Esophagus muscularis mucosa (tissue), 4 donors: ENCODE measurements around the gene KRTAP4-2. TPM values are rescaled to one million over a fixed set of nuclear protein-coding genes. Genes with fewer than 3 reads are reported as not detected.
"Not testable (repeated sequence)": the region's sequence is repeated elsewhere in the genome, so short reads cannot be mapped to it uniquely, and the experiment has no call there.

ENCODE experiments used
- DNase-seq: peaks from one replicate; pipeline ENCODE4 v3.0.0-alpha.2; 2017; ENCODE audit errors: extremely low spot score
- H3K27ac ChIP-seq, 4 donors: fragments of 200-600 bp; sonication (generic); replicated peaks in 1 of 4; 1 replicate in 3 of 4; 2 replicates in 1 of 4; pipeline ENCODE4 v1.5.1; 2016 to 2019; ENCODE audit warnings: mild to moderate bottlenecking in 1 of 4
- H3K27me3 ChIP-seq, 4 donors: fragments of 200-600 bp; sonication (generic); one replicate each; pipeline versions ENCODE4 v1.5.1 to v1.6.0; 2016 to 2019
- H3K36me3 ChIP-seq, 4 donors: fragments of 200-600 bp; sonication (generic); one replicate each; pipeline ENCODE4 v1.5.1; 2016 to 2019
- H3K4me1 ChIP-seq, 4 donors: fragments of 200-600 bp; sonication (generic); one replicate each; pipeline ENCODE4 v1.5.1; 2016 to 2019
- H3K4me3 ChIP-seq, 4 donors: fragments of 200-600 bp; sonication (generic); 1 replicate in 2 of 4; 2 replicates in 2 of 4; pipeline ENCODE4 v1.5.1; 2016 to 2019; ENCODE audit warnings: mild to moderate bottlenecking in 4 of 4, moderate library complexity in 1 of 4
- H3K9me3 ChIP-seq, 4 donors: fragments of 200-600 bp; sonication (generic); 1 replicate in 3 of 4; 2 replicates in 1 of 4; pipeline ENCODE4 v1.5.1; 2016 to 2019
- EP300 ChIP-seq: sonication (generic); formaldehyde crosslinking; IDR thresholded peaks from one replicate; pipeline ENCODE4 v1.6.1; 2017; ENCODE audit warnings: antibody characterized with exemption
- POLR2A ChIP-seq: fragments of 450-650 bp; IDR thresholded peaks from one replicate; pipeline ENCODE4 v1.6.1; 2017; ENCODE audit warnings: antibody characterized with exemption, moderate library complexity, mild to moderate bottlenecking, low read depth
- POLR2AphosphoS5 ChIP-seq, 2 donors: sonication (generic); formaldehyde crosslinking; IDR thresholded peaks; one replicate each; pipeline ENCODE4 v1.6.1; 2017; ENCODE audit warnings: antibody characterized with exemption in 2 of 2
- WGBS: methylation state at CpG from one replicate; pipeline ENCODE4 v1.1.5; 2018; 5-methylcytosine and 5-hydroxymethylcytosine counted together
- intact Hi-C: fragments of 100-400 bp; cut with DNase I; formaldehyde crosslinking; loops from one replicate; pipeline ENCODE4 v1.15.1; 2023
- total RNA-seq, 4 donors: library from RNA; depleted of rRNA; stranded (reverse); fragments of >200 nt; gene quantifications; one replicate each; pipeline versions ENCODE4 v1.1.0 to v1.2.1, GENCODE V29; 2016
- TF ChIP-seq, protein P1 (sequence below), 3 experiments: fragments of 200-600 bp in 2 of 3; fragments of 450-650 bp in 1 of 3; sonication (generic) in 2 of 3; IDR thresholded peaks; one replicate each; pipeline ENCODE4 v1.5.1; 2017 to 2019; ENCODE audit warnings: antibody characterized with exemption in 3 of 3, mild to moderate bottlenecking in 2 of 3, moderate library complexity in 1 of 3

Gene KRTAP4-2
- total RNA-seq, 4 donors from 2014 or later, result not detected

DNA sequence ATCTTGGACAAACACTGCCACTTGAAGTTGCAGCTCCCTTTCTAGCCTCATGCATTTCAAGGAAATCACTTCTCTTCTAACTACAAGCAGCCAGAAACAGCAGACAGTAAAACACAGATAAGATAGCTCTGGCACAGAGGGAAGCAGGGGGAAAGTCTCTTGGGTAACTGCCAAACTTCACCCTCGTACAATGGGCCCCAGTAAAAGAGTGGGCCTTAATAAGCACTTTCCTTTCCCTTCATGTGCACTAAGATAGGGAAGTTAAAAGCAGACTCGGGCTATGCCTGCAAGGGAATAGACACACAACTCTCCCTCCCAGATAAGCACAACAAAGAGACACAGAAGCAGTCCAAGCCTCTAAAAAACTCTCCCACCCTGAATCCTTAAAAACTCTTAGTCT is 24.2 kb downstream of the KRTAP4-2 start:
- 36% methylated on average over 2 of the region's 2 CpGs for WGBS
- no peaks in the 10 kb centered on the region for H3K36me3 ChIP-seq
- H3K4me3 ChIP-seq, result no peak overlapping the region
- intact Hi-C loops, result no loop called here
- no peak overlapping the region for H3K27ac ChIP-seq
- H3K9me3 ChIP-seq, result no peaks in the 10 kb centered on the region
- H3K4me1 ChIP-seq, result no peaks in the 10 kb centered on the region
- H3K27me3 ChIP-seq, result peaks cover 0 to 19% (median 0%) of the 10 kb centered on the region in 4 donors
- TF ChIP-seq, protein P1, sequence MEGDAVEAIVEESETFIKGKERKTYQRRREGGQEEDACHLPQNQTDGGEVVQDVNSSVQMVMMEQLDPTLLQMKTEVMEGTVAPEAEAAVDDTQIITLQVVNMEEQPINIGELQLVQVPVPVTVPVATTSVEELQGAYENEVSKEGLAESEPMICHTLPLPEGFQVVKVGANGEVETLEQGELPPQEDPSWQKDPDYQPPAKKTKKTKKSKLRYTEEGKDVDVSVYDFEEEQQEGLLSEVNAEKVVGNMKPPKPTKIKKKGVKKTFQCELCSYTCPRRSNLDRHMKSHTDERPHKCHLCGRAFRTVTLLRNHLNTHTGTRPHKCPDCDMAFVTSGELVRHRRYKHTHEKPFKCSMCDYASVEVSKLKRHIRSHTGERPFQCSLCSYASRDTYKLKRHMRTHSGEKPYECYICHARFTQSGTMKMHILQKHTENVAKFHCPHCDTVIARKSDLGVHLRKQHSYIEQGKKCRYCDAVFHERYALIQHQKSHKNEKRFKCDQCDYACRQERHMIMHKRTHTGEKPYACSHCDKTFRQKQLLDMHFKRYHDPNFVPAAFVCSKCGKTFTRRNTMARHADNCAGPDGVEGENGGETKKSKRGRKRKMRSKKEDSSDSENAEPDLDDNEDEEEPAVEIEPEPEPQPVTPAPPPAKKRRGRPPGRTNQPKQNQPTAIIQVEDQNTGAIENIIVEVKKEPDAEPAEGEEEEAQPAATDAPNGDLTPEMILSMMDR (IDR thresholded peaks at IDR 0.05), result no peak
- TF ChIP-seq POLR2A (no peak), EP300 (no peak)
- DNase-seq, result no peak

DNA sequence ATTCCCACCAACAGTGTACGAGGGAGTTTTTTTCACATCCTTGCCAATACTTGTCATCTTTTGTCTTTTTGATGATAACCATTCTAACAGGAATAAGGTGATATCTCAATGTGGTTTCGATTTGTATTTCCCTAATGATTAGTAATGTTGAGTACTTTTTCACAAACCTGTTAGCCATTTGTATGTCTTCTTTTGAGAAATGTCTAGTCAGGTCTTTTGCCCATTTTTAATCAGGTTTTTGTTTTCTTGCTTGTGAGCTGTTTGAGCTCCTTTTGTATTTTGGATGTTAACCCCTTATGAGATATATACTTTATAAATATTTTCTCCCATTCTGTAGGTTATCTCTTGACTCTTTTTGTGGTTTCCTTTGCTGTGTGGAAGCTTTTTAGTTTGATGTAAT is 26.5 kb downstream of the KRTAP4-2 start:
- Histone ChIP-seq H3K4me1 (no peaks in the 10 kb centered on the region), H3K27me3 (peaks cover 0 to 4% (median 0%) of the 10 kb centered on the region in 4 donors), H3K4me3 (no peak overlapping the region), H3K36me3 (no peaks in the 10 kb centered on the region), H3K9me3 (no peaks in the 10 kb centered on the region), H3K27ac (no peak overlapping the region)
- WGBS, result 78% methylated on average over 2 of the region's 2 CpGs
- TF ChIP-seq EP300, result no peak
- intact Hi-C loops, result no loop called here
- DNase-seq, result no peak

DNA sequence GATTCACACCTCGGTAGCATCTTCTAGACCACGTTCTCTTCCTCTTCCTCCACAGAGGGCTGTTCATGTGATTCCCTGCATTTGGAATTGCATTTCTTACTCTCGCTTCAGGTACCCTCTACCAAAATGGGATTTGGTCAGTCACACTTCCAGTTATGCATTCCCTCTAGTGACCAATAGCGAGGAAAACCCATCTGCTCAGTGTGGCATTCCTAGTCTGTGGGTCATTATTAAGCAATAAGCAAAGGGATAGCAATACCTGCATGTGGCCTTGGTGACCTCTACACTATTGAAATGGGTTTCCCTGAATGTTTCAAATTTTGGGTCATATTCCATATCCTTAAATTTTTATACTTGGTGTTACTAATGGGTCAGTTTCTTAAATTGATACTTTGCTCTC is 28.0 kb downstream of the KRTAP4-2 start:
- WGBS, result 89% methylated on average over 4 of the region's 4 CpGs

DNA sequence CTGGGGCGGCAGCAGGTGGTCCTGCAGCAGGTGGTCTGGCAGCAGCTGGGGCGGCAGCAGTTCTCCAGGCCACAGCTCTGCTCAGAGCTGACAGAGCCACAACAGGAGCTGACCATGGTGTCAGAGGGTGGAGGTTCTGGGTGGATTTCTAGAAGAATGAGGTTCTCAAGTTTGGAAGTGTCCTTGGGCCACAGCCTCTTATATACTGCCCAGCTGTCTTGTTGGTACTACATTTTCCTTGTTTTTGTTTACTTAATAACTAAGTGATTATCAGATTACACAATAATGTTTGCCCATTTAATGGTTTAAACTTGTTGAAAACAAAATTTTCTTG is 28.4 kb downstream of the KRTAP4-2 start, which contains the start of gene KRTAP4-5:
TSS of gene KRTAP4-5 (minus strand) at position 174 of the 334 bp plus-strand sequence. CDS start at position 116, 58 bp downstream.
- Histone ChIP-seq H3K9me3 (no peaks in the 10 kb centered on the region), H3K4me3 (no peak within 1 kb of the TSS), H3K4me1 (no peaks in the 10 kb centered on the region), H3K27ac (no peak within 1 kb of the TSS), H3K27me3 (no peaks in the 10 kb centered on the region), H3K36me3 (no peaks in the 10 kb centered on the region)
- TF ChIP-seq EP300 (no peak), POLR2A (no peak), POLR2AphosphoS5 (IDR thresholded peaks at IDR 0.05) (no peak)
- TF ChIP-seq, protein P1 (IDR thresholded peaks at IDR 0.05), result no peak
- intact Hi-C loops, result no loop called here
- DNase-seq, result no peak
- WGBS, result no CpG with 5 or more reads among the region's 2 CpGs

More for the DNA sequence above, 28.0 kb downstream of the KRTAP4-2 start:
- DNase-seq, result no peak
- H3K27ac ChIP-seq, result no peak overlapping the region
- H3K9me3 ChIP-seq, result no peaks in the 10 kb centered on the region
- intact Hi-C loops, result no loop called here
- no peak overlapping the region for H3K4me3 ChIP-seq
- peaks cover 0 to under 1% (median 0%) of the 10 kb centered on the region in 4 donors for H3K27me3 ChIP-seq
- H3K36me3 ChIP-seq, result no peaks in the 10 kb centered on the region
- TF ChIP-seq, protein P1 (IDR thresholded peaks at IDR 0.05), result no peak
- TF ChIP-seq EP300 (no peak), POLR2AphosphoS5 (IDR thresholded peaks at IDR 0.05) (no peak), POLR2A (no peak)
- H3K4me1 ChIP-seq, result no peaks in the 10 kb centered on the region

DNA sequence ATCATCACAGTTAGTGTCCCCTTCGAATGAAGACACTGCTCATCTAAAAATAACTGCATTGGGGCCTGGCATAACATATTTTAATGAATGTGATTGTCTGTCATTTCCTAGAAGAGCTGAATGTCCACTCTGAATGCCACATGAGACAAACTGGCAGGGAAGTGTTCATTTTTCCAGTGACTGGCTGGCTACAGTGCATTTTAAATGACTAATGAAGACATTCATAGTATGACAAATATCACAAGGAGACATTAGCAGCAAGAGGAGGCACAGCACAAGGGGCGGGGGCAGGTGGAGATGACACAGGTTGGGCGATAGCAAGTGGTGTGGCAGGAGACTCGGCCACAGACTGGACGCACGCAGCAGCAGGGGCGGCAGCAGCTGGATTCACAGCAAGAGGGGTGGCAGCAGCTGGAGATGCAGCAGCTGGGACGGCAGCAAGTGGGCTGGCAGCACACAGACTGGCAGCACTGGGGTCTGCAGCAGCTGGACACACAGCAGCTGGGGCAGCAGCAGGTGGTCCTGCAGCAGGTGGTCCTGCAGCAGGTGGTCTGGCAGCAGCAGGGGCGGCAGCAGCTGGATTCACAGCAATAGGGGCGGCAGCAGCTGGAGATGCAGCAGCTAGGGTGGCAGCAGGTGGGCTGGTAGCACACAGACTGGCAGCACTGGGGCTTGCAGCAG is 28.9 kb downstream of the KRTAP4-2 start:
- H3K27ac ChIP-seq, H3K9me3 ChIP-seq, H3K36me3 ChIP-seq, DNase-seq, H3K27me3 ChIP-seq, H3K4me3 ChIP-seq, H3K4me1 ChIP-seq, intact Hi-C loops: not testable (repeated sequence)
- 82% methylated on average over 9 of the region's 10 CpGs for WGBS
